GM10847 (cell line): Measurements from ENCODE around the gene PEF1.

Experiments
- POLR2A ChIP-seq: IDR thresholded peaks from 2 replicates; pipeline ENCODE4 v1.6.1; 2011; ENCODE audit not compliant: insufficient read length; ENCODE audit errors: extremely low read depth

PEF1 gene

DNA sequence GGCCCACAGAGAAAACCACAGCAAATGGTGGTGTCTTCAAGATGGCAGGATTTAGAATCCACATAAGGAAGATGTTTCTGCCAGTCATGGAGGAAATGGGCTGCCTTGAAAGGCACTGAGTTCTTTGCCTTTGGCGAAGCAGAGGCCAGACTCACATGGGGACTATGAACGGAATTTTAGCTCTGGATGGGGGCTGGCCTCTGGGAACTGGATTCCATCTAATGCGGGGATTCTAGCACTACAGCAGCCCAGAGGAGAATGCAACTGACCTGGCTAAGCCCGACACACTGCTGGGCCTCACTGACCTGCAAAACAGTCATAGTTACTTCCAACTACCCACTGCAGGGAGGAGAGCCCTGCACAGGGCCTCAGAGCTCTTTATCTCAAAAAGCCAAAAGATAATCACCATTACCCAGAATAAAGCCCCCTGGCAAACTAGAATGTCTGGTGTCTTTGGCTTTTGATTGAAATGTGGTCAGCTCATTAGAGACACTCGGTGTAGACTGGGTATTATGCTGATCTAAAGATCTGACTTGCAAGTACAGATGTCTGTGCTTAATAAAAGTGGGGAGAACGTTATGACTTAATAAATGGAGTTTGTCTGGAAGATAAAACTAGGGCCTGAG is 15.6 kb downstream of the PEF1 start:
- no peak for TF ChIP-seq POLR2A

DNA sequence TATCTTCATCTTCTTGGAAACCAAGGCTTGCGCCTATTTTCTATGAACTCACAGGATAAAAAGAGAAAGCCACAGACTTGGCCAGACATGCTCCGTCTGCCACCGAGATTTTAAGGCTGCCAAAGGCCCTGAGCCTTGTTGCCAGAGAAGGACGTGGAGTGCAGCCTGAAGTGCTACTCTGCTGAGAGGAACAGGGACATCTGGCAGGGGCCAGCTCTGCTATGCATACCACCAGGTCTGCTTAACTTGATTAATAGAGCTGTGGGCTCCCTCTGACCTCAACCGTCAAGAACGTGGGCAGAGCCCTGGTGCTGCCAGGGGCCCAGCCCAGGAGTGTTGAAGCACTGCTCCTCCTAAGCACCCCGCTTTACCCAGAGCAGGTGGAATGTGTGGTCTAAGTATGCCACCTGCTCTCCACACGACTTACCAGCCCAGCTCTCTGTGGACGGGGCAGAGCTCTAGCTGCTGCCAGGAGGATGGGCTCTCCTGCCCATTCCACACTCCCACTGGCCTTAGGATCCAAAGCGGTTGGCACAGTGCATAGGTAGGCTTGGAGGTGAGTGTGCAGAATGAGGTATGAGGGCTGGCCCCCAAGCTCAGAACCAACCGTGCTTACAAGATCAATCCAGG is 16.6 kb downstream of the PEF1 start:
- TF ChIP-seq POLR2A: no peak

DNA sequence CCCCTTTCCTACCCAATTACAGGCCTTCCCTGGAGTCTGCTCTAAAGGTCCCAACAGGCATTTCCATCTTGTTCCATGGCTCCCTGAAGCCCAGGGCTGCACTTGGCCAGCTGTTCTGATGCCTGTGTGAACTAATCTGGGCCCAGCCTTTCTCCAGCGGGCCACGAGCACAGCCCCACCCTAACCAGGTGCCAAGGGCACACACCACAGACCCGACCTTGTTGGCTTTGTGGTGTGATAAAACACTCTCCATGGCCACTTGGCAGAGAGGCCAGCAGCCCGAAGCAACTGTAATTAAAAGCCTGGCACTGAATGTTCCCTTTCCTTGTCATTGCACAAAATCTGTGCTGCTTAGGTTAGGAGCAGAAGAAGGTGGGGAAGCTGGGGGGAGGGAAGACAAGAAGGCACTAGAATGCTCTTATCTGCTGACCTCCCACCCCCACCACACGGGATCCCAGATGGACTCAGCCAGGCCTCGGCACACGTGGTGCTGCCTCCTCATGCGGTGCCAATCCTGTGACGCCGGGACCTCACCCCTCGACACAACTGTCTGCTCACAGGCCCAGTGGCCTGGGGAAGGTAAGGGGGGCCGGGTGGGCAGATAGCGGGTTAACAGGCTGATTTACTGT is 17.3 kb downstream of the PEF1 start:
- no peak for TF ChIP-seq POLR2A

DNA sequence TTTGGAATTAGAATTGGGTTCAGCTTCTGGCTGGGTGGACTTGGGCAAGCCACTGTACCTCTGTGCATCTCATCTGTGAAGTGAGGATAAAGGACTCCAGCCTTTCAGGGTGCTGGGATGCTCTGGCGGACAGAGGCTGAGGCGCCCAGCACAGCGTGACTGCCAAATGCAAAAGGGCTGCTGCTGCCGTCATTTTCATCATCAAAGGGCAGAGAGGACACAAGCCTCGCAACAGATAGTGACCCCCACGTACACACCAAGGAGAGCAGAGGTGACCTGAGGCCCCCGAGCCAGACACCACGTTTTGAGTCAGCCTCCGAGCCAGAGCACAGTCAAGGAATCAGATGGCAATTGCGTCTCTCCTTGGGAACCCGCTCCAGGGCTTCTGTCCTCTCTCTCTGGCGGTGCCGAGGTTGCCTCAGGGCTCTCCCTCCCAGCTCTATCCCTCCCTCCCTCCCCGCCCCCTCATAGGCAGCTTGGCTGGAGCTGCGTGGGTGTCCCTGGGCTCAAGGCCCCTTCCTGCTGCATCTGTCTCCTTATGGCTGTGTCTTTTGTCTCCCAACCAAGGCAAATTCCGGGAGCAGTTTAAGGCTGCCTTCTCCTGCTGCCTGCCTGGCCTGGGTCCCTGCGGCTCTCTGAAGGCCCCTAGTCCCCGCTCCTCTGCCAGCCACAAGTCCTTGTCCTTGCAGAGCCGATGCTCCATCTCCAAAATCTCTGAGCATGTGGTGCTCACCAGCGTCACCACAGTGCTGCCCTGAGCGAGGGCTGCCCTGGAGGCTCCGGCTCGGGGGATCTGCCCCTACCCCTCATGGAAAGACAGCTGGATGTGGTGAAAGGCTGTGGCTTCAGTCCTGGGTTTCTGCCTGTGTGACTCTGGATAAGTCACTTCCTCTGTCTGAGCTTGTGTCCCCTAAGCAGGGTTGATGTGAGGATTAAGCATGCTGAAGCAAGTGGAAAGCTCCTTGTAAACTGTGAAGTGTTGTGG is 18.2 kb downstream of the PEF1 start:
- TF ChIP-seq POLR2A: no peak

DNA sequence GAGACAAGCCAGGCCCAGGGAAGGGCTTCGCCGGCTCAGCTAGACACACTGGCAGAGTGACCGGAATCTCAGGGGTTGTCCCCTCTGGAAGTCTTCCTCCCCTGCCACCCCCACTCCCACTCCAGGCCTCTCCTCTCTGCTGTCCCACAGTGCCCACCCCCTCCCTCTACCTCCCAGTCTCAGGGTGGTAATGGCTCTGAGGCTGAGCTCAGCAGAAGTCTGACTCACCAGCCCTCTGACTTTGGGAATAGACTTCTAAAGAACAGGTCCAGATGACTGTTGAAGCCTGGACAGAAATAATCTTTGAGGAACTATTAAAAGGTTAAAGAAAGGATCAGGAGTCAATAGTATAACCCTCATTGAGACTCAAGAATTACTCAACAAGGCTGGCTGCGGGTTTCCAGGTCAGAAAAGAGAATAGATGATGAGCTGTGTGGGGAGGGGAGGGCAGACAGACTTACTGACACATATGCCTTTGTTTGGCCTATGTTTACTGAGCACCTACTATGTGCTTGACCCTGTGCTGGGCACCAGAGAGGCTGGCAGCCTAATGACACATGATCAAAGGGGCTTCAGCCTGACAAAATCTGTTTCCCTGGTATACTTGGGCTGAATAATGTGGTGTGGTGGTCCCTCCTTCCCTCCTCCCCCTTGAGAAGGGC is 19.0 kb downstream of the PEF1 start:
- no peak for TF ChIP-seq POLR2A

DNA sequence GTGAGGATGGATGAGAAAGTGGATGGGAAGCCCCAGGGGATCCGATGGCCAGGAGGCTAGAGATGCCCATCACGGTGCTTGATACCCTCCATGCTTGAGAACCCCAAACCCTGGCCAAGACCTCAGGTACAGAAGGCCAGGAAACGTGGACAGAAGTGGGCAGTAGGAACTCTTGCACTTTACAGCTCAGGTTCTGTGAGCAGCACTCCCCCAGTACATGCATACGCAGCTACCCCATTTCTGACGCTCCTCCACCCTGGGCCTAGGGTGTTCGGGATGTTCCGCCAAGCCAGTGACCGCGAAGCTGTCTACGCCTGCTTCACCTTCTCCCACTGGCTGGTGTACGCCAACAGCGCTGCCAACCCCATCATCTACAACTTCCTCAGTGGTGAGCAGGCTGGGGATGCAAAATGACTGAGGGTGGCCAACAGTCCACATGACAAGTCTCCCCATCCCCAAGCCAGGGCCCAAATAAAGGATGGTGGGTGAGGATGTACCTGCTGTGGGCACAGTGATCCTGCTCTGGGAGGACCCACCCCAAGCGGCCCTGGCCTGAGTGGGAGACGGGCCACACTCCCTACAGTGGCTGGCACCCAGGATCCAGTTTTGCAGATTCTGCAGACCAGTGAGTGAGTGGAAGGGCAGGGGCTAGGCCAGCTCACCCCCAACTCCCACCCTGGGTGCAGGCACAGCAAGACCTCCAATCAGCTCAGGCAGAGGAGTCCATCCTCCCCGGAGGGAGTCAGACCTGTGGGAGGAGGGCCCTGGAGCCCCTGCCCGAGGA is 19.8 kb downstream of the PEF1 start:
- TF ChIP-seq POLR2A: no peak

DNA sequence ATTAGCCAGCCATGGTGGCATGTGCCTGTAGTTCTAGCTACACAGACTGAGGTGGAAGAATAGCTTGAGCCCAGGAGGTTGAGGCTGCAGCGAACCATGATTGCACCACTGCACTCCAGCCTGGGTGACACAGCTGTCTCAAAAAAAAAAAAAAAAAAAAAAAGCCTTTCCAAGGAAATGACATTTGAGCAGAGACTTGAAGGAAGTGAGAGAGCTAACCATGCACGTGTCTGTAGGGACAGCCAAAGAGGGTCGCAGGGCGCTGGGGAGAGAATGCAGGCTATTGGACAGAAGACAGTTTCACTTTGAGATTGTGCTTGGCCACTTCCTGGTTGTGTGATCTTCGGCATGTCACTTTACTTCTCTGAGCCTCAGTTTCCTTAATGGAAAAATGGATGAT is 20.4 kb downstream of the PEF1 start:
- TF ChIP-seq POLR2A: no peak

DNA sequence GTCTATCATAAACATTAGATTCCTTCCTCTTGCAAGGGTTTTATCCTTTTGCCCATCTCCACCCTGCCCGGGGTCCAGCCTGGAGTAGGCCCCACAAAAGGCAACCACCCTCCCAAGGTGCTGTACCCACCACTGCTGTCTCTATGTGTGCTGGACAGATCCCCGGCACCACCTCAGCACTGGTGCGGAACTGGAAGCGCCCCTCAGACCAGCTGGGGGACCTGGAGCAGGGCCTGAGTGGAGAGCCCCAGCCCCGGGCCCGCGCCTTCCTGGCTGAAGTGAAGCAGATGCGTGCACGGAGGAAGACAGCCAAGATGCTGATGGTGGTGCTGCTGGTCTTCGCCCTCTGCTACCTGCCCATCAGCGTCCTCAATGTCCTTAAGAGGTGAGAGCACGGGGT is 21.3 kb downstream of the PEF1 start:
- no peak for TF ChIP-seq POLR2A

DNA sequence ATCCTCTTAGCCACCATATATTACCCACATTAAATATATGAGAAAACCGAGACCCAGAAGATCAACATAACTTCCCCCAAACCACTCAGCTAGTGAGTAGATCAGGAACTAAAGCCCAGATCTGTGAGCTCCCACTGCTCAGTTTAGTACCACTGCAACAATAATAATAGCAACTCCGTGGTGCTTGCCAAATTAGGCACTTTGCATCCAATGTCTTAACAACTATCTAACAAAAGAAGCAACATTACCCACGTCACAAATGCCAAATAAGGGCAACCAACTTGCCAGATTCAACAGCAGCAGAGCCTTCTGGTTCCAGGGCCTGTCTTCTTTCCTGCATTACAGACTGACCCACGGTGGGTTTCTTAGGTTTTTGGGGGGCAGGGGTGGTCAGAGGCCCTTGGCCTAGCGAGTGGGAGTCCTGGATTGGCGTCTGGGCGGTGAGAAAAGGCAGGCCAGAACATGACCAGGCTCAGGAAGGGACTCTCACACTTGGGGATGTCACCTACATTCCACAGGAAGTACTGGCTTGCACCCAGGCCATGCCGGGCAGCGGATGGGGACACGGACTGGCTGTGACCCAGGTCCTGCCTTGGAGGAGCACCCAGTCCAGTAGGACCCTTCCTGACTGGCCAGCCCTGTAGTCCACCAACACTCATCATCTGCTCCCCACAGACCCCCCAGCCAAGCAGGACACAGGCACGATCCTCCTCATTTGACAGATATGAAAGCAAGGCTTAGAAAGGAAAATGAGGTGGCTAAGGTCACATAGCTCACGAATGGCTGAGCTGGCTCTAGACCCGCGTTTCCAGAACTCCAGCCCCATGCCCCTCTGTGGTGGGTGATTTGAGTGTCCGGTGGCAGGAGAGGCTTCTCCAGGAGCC is 22.6 kb downstream of the PEF1 start:
- TF ChIP-seq POLR2A: no peak

DNA sequence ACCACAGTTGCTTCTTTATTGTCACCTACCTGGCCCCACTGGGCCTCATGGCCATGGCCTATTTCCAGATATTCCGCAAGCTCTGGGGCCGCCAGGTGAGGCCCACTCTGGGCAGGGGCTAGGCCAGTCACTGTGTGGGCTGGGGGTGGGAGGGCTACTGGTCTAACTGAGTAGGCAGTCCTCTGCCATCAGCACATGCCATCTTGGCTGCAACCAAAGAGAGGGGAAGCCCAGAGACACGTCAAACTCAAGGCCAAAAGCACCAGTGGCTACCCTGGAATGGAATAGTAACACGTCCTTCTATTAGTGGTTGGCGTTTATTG is 23.2 kb downstream of the PEF1 start:
- no peak for TF ChIP-seq POLR2A

DNA sequence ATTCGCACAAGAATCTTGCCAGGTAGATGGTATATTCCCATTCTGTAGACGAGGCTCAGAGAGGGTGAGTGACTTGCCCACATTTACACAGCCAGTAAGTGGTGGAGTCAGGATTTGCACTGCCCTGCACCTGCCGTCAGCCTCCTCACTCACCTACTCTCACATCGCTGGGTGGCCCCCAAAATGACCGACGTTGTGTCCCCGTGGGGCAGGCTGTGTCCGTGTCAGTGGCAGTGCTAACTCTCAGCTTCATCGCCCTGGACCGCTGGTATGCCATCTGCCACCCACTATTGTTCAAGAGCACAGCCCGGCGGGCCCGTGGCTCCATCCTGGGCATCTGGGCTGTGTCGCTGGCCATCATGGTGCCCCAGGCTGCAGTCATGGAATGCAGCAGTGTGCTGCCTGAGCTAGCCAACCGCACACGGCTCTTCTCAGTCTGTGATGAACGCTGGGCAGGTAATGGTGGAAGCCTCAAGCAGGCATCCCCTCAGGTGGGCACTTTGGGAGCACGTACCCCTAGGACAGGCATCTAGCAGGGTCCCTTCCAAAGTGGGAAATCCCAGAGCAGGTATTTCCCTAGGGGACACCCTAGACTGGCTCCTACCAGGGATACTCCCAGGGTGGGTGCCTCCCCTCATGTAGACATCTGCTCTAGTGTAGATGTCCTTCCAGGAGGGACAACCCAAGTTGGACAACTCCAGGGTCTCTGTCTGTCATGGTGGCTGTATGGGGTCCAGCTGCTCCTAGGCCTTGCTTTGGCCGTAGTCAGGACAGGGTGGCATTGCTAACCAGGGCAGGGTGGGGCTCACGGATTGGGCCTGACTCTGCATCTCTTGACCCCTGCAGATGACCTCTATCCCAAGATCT is 23.8 kb downstream of the PEF1 start:
- TF ChIP-seq POLR2A: no peak
